DOHH2 (cell line): ENCODE data around the gene HYDIN.

Experiments
- H3F3A ChIP-seq: fragments of 200-600 bp; sonication (generic), shearing (Covaris generic); 2 replicates; pipeline ENCODE4 v1.6.0; 2016; ENCODE audit warnings: antibody characterized with exemption, mild to moderate bottlenecking; ENCODE audit not compliant: control insufficient read depth, insufficient read depth
- H3K27ac ChIP-seq: fragments of 200-600 bp; sonication (generic); 2 replicates; pipeline ENCODE4 v1.5.1; 2014; ENCODE audit warnings: low read depth, mild to moderate bottlenecking, low read length, moderate library complexity
- H3K27me3 ChIP-seq: fragments of 200-600 bp; sonication (generic); 2 replicates; pipeline ENCODE4 v1.6.1; 2014; ENCODE audit warnings: mild to moderate bottlenecking, low read length, mixed read lengths; ENCODE audit not compliant: control insufficient read depth
- H3K36me3 ChIP-seq: fragments of 200-600 bp; sonication (generic); 2 replicates; pipeline ENCODE4 v1.6.1; 2014; ENCODE audit warnings: mild to moderate bottlenecking, low read length, moderate library complexity, mixed read lengths; ENCODE audit not compliant: control insufficient read depth
- H3K4me1 ChIP-seq: fragments of 200-600 bp; sonication (generic); 2 replicates; pipeline ENCODE4 v1.6.1; 2014; ENCODE audit warnings: mild to moderate bottlenecking, low read length, mixed read lengths; ENCODE audit not compliant: control insufficient read depth
- H3K4me2 ChIP-seq: fragments of 200-600 bp; sonication (generic); 2 replicates; pipeline ENCODE4 v1.6.0; 2014; ENCODE audit warnings: mild to moderate bottlenecking, low read length, moderate library complexity
- H3K4me3 ChIP-seq: fragments of 200-600 bp; sonication (generic); 2 replicates; pipeline ENCODE4 v1.5.1; 2014; ENCODE audit warnings: mild to moderate bottlenecking, low read length, mixed read lengths
- H3K79me2 ChIP-seq: fragments of 200-600 bp; sonication (generic); 2 replicates; pipeline ENCODE4 v1.6.1; 2014; ENCODE audit warnings: mild to moderate bottlenecking, low read length, mixed read lengths; ENCODE audit not compliant: control insufficient read depth
- H3K9me2 ChIP-seq: fragments of 200-600 bp; sonication (generic); replicated peaks from 2 replicates; pipeline ENCODE4 v1.6.1; 2014; ENCODE audit warnings: mild to moderate bottlenecking, low read length, mixed read lengths; ENCODE audit not compliant: control insufficient read depth
- H3K9me3 ChIP-seq: fragments of 200-600 bp; sonication (generic); 2 replicates; pipeline ENCODE4 v1.6.1; 2014; ENCODE audit warnings: antibody characterized with exemption, low read length, mixed read lengths; ENCODE audit not compliant: control insufficient read depth, insufficient read depth
- H4K20me1 ChIP-seq: fragments of 200-600 bp; sonication (generic); 2 replicates; pipeline ENCODE4 v1.6.0; 2014; ENCODE audit warnings: low read depth, mild to moderate bottlenecking, antibody characterized with exemption, low read length, moderate library complexity; ENCODE audit not compliant: control insufficient read depth, insufficient read depth
- CTCF ChIP-seq: fragments of 200-600 bp; sonication (generic); IDR thresholded peaks from one replicate; pipeline ENCODE4 v1.5.1; 2014; ENCODE audit warnings: antibody characterized with exemption, mild to moderate bottlenecking, low read depth, low read length; ENCODE audit not compliant: poor library complexity, severe bottlenecking
- EZH2phosphoT487 ChIP-seq: fragments of 200-600 bp; sonication (generic); IDR thresholded peaks from 2 replicates; pipeline ENCODE4 v1.6.1; 2017; ENCODE audit warnings: borderline replicate concordance, mild to moderate bottlenecking, antibody characterized with exemption, low read length, moderate library complexity, mixed read lengths

HYDIN gene

DNA sequence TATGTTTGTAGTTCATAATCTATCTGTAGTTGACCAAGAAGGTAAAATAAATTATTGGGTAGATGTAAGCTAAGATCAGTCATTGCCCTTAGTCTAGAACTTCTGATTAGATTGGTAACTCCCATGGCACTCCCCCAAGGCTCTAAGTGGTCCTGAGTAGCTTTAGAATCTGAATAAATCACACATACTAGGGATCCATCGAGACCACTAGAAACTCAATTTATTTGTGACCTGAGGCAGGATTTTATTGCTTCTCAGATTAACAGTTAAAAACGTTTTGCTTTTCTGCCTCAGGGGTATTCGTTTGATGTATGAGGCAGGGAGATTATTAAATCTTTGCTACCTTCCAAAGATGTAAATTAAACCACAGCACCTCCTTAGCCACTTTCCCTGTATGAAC, 33.8 kb upstream of the HYDIN start:
- Histone ChIP-seq H4K20me1 (no peaks in the 10 kb centered on the region), H3F3A (no peaks in the 10 kb centered on the region), H3K4me3 (no peak overlapping the region), H3K79me2 (no peaks in the 10 kb centered on the region), H3K9me3 (no peaks in the 10 kb centered on the region), H3K27me3 (peaks cover 8% of the 10 kb centered on the region), H3K27ac (no peak overlapping the region), H3K9me2 (no peaks in the 10 kb centered on the region), H3K36me3 (no peaks in the 10 kb centered on the region), H3K4me1 (no peaks in the 10 kb centered on the region), H3K4me2 (no peak overlapping the region)
- TF ChIP-seq EZH2phosphoT487 (no peak), CTCF (no peak)

GRCh38 chr16:71263582-71263981, 33.1 kb upstream of the HYDIN start:
- TF ChIP-seq EZH2phosphoT487 (no peak), CTCF (no peak)
- H3K27me3 ChIP-seq: peaks cover 7% of the 10 kb centered on the region

GRCh38 chr16:71262391-71262790, 31.9 kb upstream of the HYDIN start:
- no peak overlapping the region for H3K4me2 ChIP-seq
- H3K4me3 ChIP-seq: no peak overlapping the region
- TF ChIP-seq CTCF: no peak
- TF ChIP-seq EZH2phosphoT487: no peak
- no peaks in the 10 kb centered on the region for H3K79me2 ChIP-seq
- H3F3A ChIP-seq: no peaks in the 10 kb centered on the region
- H3K27me3 ChIP-seq: peaks cover 8% of the 10 kb centered on the region
- no peaks in the 10 kb centered on the region for H3K9me2 ChIP-seq
- no peaks in the 10 kb centered on the region for H3K4me1 ChIP-seq
- H3K9me3 ChIP-seq: no peaks in the 10 kb centered on the region
- H3K36me3 ChIP-seq: no peaks in the 10 kb centered on the region
- H4K20me1 ChIP-seq: no peaks in the 10 kb centered on the region
- no peak overlapping the region for H3K27ac ChIP-seq

More at GRCh38 chr16:71263582-71263981, 33.1 kb upstream of the HYDIN start:
- H3K36me3 ChIP-seq: no peaks in the 10 kb centered on the region
- no peaks in the 10 kb centered on the region for H3K4me1 ChIP-seq
- no peak overlapping the region for H3K4me2 ChIP-seq
- no peak overlapping the region for H3K4me3 ChIP-seq
- no peaks in the 10 kb centered on the region for H3F3A ChIP-seq
- no peak overlapping the region for H3K27ac ChIP-seq
- no peaks in the 10 kb centered on the region for H3K9me2 ChIP-seq
- no peaks in the 10 kb centered on the region for H3K79me2 ChIP-seq
- H4K20me1 ChIP-seq: no peaks in the 10 kb centered on the region
- no peaks in the 10 kb centered on the region for H3K9me3 ChIP-seq

- Histone ChIP-seq H3K27ac (no peak overlapping the region), H3K27me3 (peaks cover 12% of the 10 kb centered on the region), H3K9me2 (no peaks in the 10 kb centered on the region), H4K20me1 (no peaks in the 10 kb centered on the region), H3K36me3 (no peaks in the 10 kb centered on the region), H3K4me2 (no peak overlapping the region), H3K79me2 (no peaks in the 10 kb centered on the region), H3K4me1 (no peaks in the 10 kb centered on the region), H3F3A (no peaks in the 10 kb centered on the region), H3K9me3 (no peaks in the 10 kb centered on the region), H3K4me3 (no peak overlapping the region)
- no peak for TF ChIP-seq EZH2phosphoT487
- TF ChIP-seq CTCF: no peak
Measured at GRCh38 chr16:71260995-71261394, 30.5 kb upstream of the HYDIN start.
